Measurements from ENCODE around the gene PIGBOS1.

DNA sequence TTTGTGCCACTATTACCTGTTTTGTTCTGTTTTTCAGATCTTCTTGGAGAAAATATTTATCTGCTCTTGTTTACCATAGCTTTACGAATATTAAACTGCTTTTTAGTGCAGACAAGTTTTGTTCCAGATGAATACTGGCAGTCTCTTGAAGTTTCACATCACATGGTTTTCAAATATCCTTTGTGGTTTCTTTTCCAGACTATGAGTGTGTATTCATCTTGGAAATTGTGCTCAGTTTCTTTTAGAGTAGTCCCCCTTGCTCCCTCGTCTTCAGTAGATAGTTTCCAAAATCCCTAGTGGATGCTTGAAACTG is 1.3 kb upstream of the PIGBOS1 start:
- TF ChIP-seq, protein P1, sequence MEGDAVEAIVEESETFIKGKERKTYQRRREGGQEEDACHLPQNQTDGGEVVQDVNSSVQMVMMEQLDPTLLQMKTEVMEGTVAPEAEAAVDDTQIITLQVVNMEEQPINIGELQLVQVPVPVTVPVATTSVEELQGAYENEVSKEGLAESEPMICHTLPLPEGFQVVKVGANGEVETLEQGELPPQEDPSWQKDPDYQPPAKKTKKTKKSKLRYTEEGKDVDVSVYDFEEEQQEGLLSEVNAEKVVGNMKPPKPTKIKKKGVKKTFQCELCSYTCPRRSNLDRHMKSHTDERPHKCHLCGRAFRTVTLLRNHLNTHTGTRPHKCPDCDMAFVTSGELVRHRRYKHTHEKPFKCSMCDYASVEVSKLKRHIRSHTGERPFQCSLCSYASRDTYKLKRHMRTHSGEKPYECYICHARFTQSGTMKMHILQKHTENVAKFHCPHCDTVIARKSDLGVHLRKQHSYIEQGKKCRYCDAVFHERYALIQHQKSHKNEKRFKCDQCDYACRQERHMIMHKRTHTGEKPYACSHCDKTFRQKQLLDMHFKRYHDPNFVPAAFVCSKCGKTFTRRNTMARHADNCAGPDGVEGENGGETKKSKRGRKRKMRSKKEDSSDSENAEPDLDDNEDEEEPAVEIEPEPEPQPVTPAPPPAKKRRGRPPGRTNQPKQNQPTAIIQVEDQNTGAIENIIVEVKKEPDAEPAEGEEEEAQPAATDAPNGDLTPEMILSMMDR (IDR thresholded peaks at IDR 0.05), result no peak
- no peak for TF ChIP-seq POLR2AphosphoS5 (IDR thresholded peaks at IDR 0.05; ENCODE audit: insufficient read depth in 1 of 2, low read depth in 1 of 2)
